Breast epithelium (tissue), 3 donors: ENCODE measurements around the gene UBE3D.

Experiments
- CTCF ChIP-seq, 3 donors: fragments of 450-650 bp; IDR thresholded peaks; one replicate each; pipeline ENCODE4 v1.5.1; 2016 to 2017; ENCODE audit warnings: antibody characterized with exemption in 3 of 3, mild to moderate bottlenecking in 3 of 3, moderate library complexity in 3 of 3
- POLR2AphosphoS5 ChIP-seq, 3 donors: sonication (generic); formaldehyde crosslinking; IDR thresholded peaks; one replicate each; pipeline ENCODE4 v1.6.1; 2017; ENCODE audit warnings: antibody characterized with exemption in 3 of 3

GRCh38 chr6:82963191-82963925, 102.3 kb downstream of the UBE3D start:
- no peak for TF ChIP-seq CTCF (IDR thresholded peaks at IDR 0.05)
- TF ChIP-seq POLR2AphosphoS5 (IDR thresholded peaks at IDR 0.05), result no peak
